ENCODE measurements around the gene SCN4B. TPM values are rescaled to one million over a fixed set of nuclear protein-coding genes. Genes with fewer than 3 reads are reported as not detected.

SCN4B gene
- total and polyA plus RNA-seq, 2 of the 8 experiments (the other 6 are each of a cell fraction or from before 2014, with no cell fraction given): 2.8 to 4.9 TPM

- POLR2A ChIA-PET (ENCODE audit: partially characterized antibody): interaction anchor here (1.0 to 3.3 kb wide), 6 partner anchors 9 to 24 kb away, joined by 3 to 16 read pairs (median 6); no protein-coding TSS in a partner anchor
- no peak overlapping the region; the same call in 1 of the 2 replicates for H2BK5ac ChIP-seq (ENCODE audit: low read depth, low read length)
- no peaks in the 10 kb centered on the region for H3K79me2 ChIP-seq (ENCODE audit: control insufficient read depth in 1 of 2, insufficient read depth in 2 of 2, low read length in 2 of 2)
- H4K20me1 ChIP-seq (replicated peaks in 1 of 2; ENCODE audit: control insufficient read depth in 1 of 2, insufficient read depth in 2 of 2, low read length in 2 of 2): no peaks in the 10 kb centered on the region
- peak overlapping the region; percentile 76 to 91 for H3K4me2 ChIP-seq (ENCODE audit: insufficient read depth in 1 of 2, low read depth in 2 of 2, low read length in 2 of 2)
- no peak overlapping the region for H4K5ac ChIP-seq (ENCODE audit: insufficient read length, low read depth, low read length)
- peaks cover 27% of the 10 kb centered on the region for H3K23me2 ChIP-seq (ENCODE audit: low read depth, low read length)
- H2AFZ ChIP-seq (ENCODE audit: low read length): no peak overlapping the region
- peaks cover 31 to 86% (median 78%) of the 10 kb centered on the region in 4 experiments for H3K27me3 ChIP-seq (replicated peaks in 1 of 4; ENCODE audit: control insufficient read depth in 3 of 4, extremely low read depth in 1 of 4, insufficient read depth in 3 of 4, low read length in 3 of 4)
- H3K9me3 ChIP-seq (ENCODE audit: insufficient read depth in 2 of 2, low read depth in 1 of 2, low read length in 1 of 2): no peaks in the 10 kb centered on the region
- no peak overlapping the region for H3K9ac ChIP-seq (replicated peaks in 1 of 4; ENCODE audit: extremely low read depth in 1 of 4, low read depth in 3 of 4, low read length in 3 of 4)
- peak overlapping the region; percentile 14 to 56 (median 32); a peak in 5 of 8 replicates for H3K4me3 ChIP-seq (ENCODE audit: extremely low read depth in 1 of 4, insufficient read depth in 2 of 4, low read depth in 3 of 4, low read length in 4 of 4)
- H3K4ac ChIP-seq (replicated peaks; ENCODE audit: insufficient read length, low read depth, low read length): no peak overlapping the region
- peak overlapping the region; percentile 87; the same call in 1 of the 2 replicates for H2BK12ac ChIP-seq (ENCODE audit: low read depth, low read length)
- H3K4me1 ChIP-seq (replicated peaks in 1 of 4; ENCODE audit: control insufficient read depth in 3 of 4, insufficient read depth in 4 of 4, low read length in 3 of 4): peaks cover 4 to 58% (median 43%) of the 10 kb centered on the region in 4 experiments
- no peak overlapping the region for H2BK120ac ChIP-seq (replicated peaks; ENCODE audit: low read depth, low read length)
- H4K91ac ChIP-seq (replicated peaks; ENCODE audit: insufficient read length, low read length): peak overlapping the region; percentile 36
- H2BK15ac ChIP-seq (ENCODE audit: low read length): peak overlapping the region; percentile 81; the same call in 1 of the 2 replicates
- no peak for FAIRE-seq
- no peaks in the 10 kb centered on the region for H3K36me3 ChIP-seq (ENCODE audit: control insufficient read depth in 2 of 4, insufficient read depth in 4 of 4, low read length in 3 of 4)
- no peaks in the 10 kb centered on the region for H3K79me1 ChIP-seq (ENCODE audit: low read depth, low read length)
- H3K56ac ChIP-seq (replicated peaks; ENCODE audit: insufficient read length, low read depth, low read length): no peak overlapping the region
- peak overlapping the region; percentile 26; the same call in 1 of the 2 replicates for H3K18ac ChIP-seq (ENCODE audit: extremely low read depth, low read length)
- H3K27ac ChIP-seq (ENCODE audit: low read depth, low read length): no peak overlapping the region
- no peak overlapping the region for H3K23ac ChIP-seq (ENCODE audit: insufficient read length)
- H2BK20ac ChIP-seq (ENCODE audit: low read length): peak overlapping the region; percentile 43
- H4K8ac ChIP-seq (ENCODE audit: extremely low read depth, insufficient read depth, low read length): no peak overlapping the region
- CTCF ChIA-PET (ENCODE audit: partially characterized antibody): interaction anchor here (0.7 to 7.4 kb wide), 13 partner anchors 8 to 413 kb away, joined by 3 to 170 read pairs (median 5); partner anchors contain the start of gene SCN2B
- peak overlapping the region; percentile 60; the same call in 1 of the 2 replicates for H2AK5ac ChIP-seq (ENCODE audit: low read depth, low read length)
- no peak for DNase-seq (ENCODE audit: low read depth in 1 of 2, low spot score in 2 of 2)
- WGBS, 2 experiments (ENCODE audit: extremely low coverage in 1 of 2, insufficient coverage in 1 of 2, insufficient read length in 1 of 2, insufficient replicate concordance in 2 of 2, low coverage in 1 of 2, low lambda C conversion rate in 2 of 2, missing lambda C conversion rate in 1 of 2): 26% methylated on average over 11 of the region's 11 CpGs; no CpG with 5 or more reads in 1 of the 2 experiments
- H3K14ac ChIP-seq (ENCODE audit: insufficient read length): no peak overlapping the region
- TF ChIP-seq RFX5 (IDR thresholded peaks at IDR 0.05; ENCODE audit: borderline replicate concordance, low read depth, low read length): no peak
- peak; percentile 46 for TF ChIP-seq EZH2 (IDR thresholded peaks at IDR 0.05; ENCODE audit: low read depth, low read length, severe bottlenecking)
- TF ChIP-seq SUZ12 (IDR thresholded peaks at IDR 0.05; ENCODE audit: low read length): 0 out of 2 replicates have a peak, but pooled peaks have one; percentile 9
- TF ChIP-seq RBBP5 (IDR thresholded peaks at IDR 0.05; ENCODE audit: borderline replicate concordance, low read depth, low read length): peak; percentile 47; the same call in 1 of the 2 replicates
- no peak for TF ChIP-seq SAP30 (IDR thresholded peaks at IDR 0.05; ENCODE audit: insufficient read depth, insufficient replicate concordance, low read length)
- peak in 1 of 2 experiments; percentile 17; a peak in 1 of 3 replicates for TF ChIP-seq EP300 (IDR thresholded peaks at IDR 0.05; ENCODE audit: borderline replicate concordance in 1 of 2, low read depth in 2 of 2, low read length in 2 of 2)
- 0 out of 2 replicates have a peak, but pooled peaks have one; percentile 14 for TF ChIP-seq YY1 (IDR thresholded peaks at IDR 0.05; ENCODE audit: low read depth, low read length)
- no peak for TF ChIP-seq SIX5 (IDR thresholded peaks at IDR 0.05; ENCODE audit: low read depth, low read length)
These were observed 3.3 kb upstream of the SCN4B start for GRCh38 chr11:118155776-118156530.

Measured in H1 (cell line).